HG03039 (cell line): ENCODE results near the gene SUGP2.
A peak's percentile ranks its signal among the peaks of the same experiment; 100 is the strongest.

Experiments used
- ATAC-seq: cut with Tn5 transposase; IDR thresholded peaks from one replicate; pipeline ENCODE4 v1.9.1; 2021; ENCODE audit warnings: mild to moderate bottlenecking, moderate library complexity; ENCODE audit not compliant: unreplicated experiment

The SUGP2 gene

GRCh38 chr19:19033426-19034203, at the start of gene SUGP2, which contains the start of gene ARMC6:
SUGP2 (minus strand) TSS chr19:19033517; CDS start chr19:19031071, 2,446 bp downstream.
ARMC6 (plus strand) TSS chr19:19033603; CDS start chr19:19034210, 607 bp downstream.
- peak; percentile 74 for ATAC-seq

- ATAC-seq = no peak
These were observed 48.4 kb upstream of the SUGP2 start for GRCh38 chr19:19081642-19082151.

- ATAC-seq = no peak
These were observed 46.3 kb upstream of the SUGP2 start for GRCh38 chr19:19079571-19079970.

- no peak for ATAC-seq
These were observed 45.5 kb upstream of the SUGP2 start for GRCh38 chr19:19078801-19079200.

- ATAC-seq = no peak
These were observed 43.8 kb upstream of the SUGP2 start for GRCh38 chr19:19077103-19077502.

GRCh38 chr19:19076476-19076875, 43.2 kb upstream of the SUGP2 start:
- ATAC-seq = no peak

- no peak for ATAC-seq
These were observed 41.8 kb upstream of the SUGP2 start for GRCh38 chr19:19075126-19075525.

- ATAC-seq = no peak
These were observed 41.0 kb upstream of the SUGP2 start for GRCh38 chr19:19074196-19074882.

- no peak for ATAC-seq
These were observed 38.6 kb upstream of the SUGP2 start for GRCh38 chr19:19071897-19072296.

- no peak for ATAC-seq
These were observed 35.6 kb upstream of the SUGP2 start for GRCh38 chr19:19068659-19069654.

- ATAC-seq = no peak
These were observed 34.2 kb upstream of the SUGP2 start for GRCh38 chr19:19067276-19068072.

- no peak for ATAC-seq
These were observed 31.8 kb upstream of the SUGP2 start for GRCh38 chr19:19064811-19065745.

- ATAC-seq = no peak
These were observed 30.9 kb upstream of the SUGP2 start for GRCh38 chr19:19064098-19064722.

GRCh38 chr19:19063183-19064097, 30.1 kb upstream of the SUGP2 start, which contains the start of gene SLC25A42:
SLC25A42 (plus strand) TSS chr19:19063994; CDS start chr19:19096125, 32,131 bp downstream.
- ATAC-seq = peak; percentile 90

GRCh38 chr19:19062454-19063182, 29.3 kb upstream of the SUGP2 start:
- ATAC-seq = no peak

- ATAC-seq = no peak
These were observed 28.2 kb upstream of the SUGP2 start for GRCh38 chr19:19061506-19061905.
